PC-9 (cell line): ENCODE measurements around the gene SLC25A52. TPM values are rescaled to one million over a fixed set of nuclear protein-coding genes. Genes with fewer than 3 reads are reported as not detected.

Experiments used
- BruUV-seq: library from RNA; stranded (reverse); fragments of 400-500 nt; replicated peaks from 2 replicates; lab custom pipeline; 2021; lab: Mats Ljungman, UMichigan
- CTCF ChIA-PET: fragments of 300-600 bp; sonication (Branson Sonifier 250); formaldehyde crosslinking; loops from one replicate; lab custom pipeline; 2022; ENCODE audit warnings: antibody characterized with exemption; lab: Charles Lee
- POLR2A ChIA-PET: fragments of 300-600 bp; sonication (Branson Sonifier 250); formaldehyde crosslinking; loops from one replicate; lab custom pipeline; 2022; ENCODE audit warnings: antibody characterized with exemption; ENCODE audit not compliant: unreplicated experiment; lab: Charles Lee
- DNase-seq, 2 experiments: peaks; one replicate each; pipeline versions ENCODE4 v3.0.0 to v3.0.0-alpha.2; 2015 to 2022; ENCODE audit warnings: mixed read lengths in 1 of 2
- H2AFZ ChIP-seq: fragments of 200-600 bp; sonication (generic); 2 replicates; pipeline ENCODE4 v1.8.1; 2017; ENCODE audit warnings: antibody characterized with exemption
- H3F3A ChIP-seq: fragments of 200-600 bp; sonication (generic); 2 replicates; pipeline ENCODE4 v1.8.1; 2017; ENCODE audit warnings: antibody characterized with exemption, mild to moderate bottlenecking, low read depth; ENCODE audit not compliant: insufficient read depth
- H3K27ac ChIP-seq: fragments of 200-600 bp; sonication (generic); 2 replicates; pipeline ENCODE4 v1.6.1; 2016; ENCODE audit warnings: mixed run types
- H3K27me3 ChIP-seq: fragments of 200-600 bp; sonication (generic); 2 replicates; pipeline ENCODE4 v1.6.1; 2016; ENCODE audit warnings: low read depth, mixed run types; ENCODE audit not compliant: insufficient read depth
- H3K36me3 ChIP-seq: fragments of 200-600 bp; sonication (generic); 2 replicates; pipeline ENCODE4 v1.6.1; 2016; ENCODE audit warnings: low read depth, mixed run types
- H3K4me1 ChIP-seq: fragments of 200-600 bp; sonication (generic); replicated peaks from 2 replicates; pipeline ENCODE4 v1.6.1; 2016; ENCODE audit warnings: mixed run types; ENCODE audit not compliant: insufficient read depth
- H3K4me2 ChIP-seq: fragments of 200-600 bp; sonication (generic); 2 replicates; pipeline ENCODE4 v1.6.1; 2017; ENCODE audit warnings: mixed run types
- H3K4me3 ChIP-seq: fragments of 200-600 bp; sonication (generic); 2 replicates; pipeline ENCODE4 v1.6.1; 2016; ENCODE audit warnings: mixed run types
- H3K79me2 ChIP-seq: fragments of 200-600 bp; sonication (generic); 2 replicates; pipeline ENCODE4 v1.6.1; 2017; ENCODE audit warnings: low read depth, mixed run types
- H3K9me2 ChIP-seq: fragments of 200-600 bp; sonication (generic); 2 replicates; pipeline ENCODE4 v1.8.1; 2017; ENCODE audit warnings: mild to moderate bottlenecking; ENCODE audit not compliant: insufficient read depth
- H3K9me3 ChIP-seq: fragments of 200-600 bp; sonication (generic); 2 replicates; pipeline ENCODE4 v1.8.1; 2016; ENCODE audit warnings: low read depth; ENCODE audit not compliant: insufficient read depth
- H4K20me1 ChIP-seq: fragments of 200-600 bp; sonication (generic); 2 replicates; pipeline ENCODE4 v1.8.1; 2017; ENCODE audit not compliant: insufficient read depth
- CTCF ChIP-seq: fragments of 200-600 bp; sonication (generic); conservative IDR thresholded peaks from 2 replicates; pipeline ENCODE4 v1.6.1; 2017; ENCODE audit warnings: mixed run types, antibody characterized with exemption, mild to moderate bottlenecking, moderate library complexity
- EZH2 ChIP-seq: fragments of 200-600 bp; sonication (generic); IDR thresholded peaks from 2 replicates; pipeline ENCODE4 v1.8.0; 2017; ENCODE audit warnings: antibody characterized with exemption, low read depth
- intact Hi-C: fragments of 100-400 bp; cut with micrococcal nuclease; formaldehyde crosslinking; loops from one replicate; pipeline ENCODE4 v1.10.0; 2022; ENCODE audit not compliant: unreplicated experiment
- total RNA-seq: library from RNA; stranded (reverse); gene quantifications from 2 replicates; pipeline ENCODE4 v1.2.3, GENCODE V29; 2021

The SLC25A52 gene
- total RNA-seq, 1 experiment from 2014 or later: not detected

GRCh38 chr18:31798399-31798798 is 37.7 kb upstream of the SLC25A52 start:
- Histone ChIP-seq H3K9me3 (no peaks in the 10 kb centered on the region), H2AFZ (no peak overlapping the region), H3F3A (no peaks in the 10 kb centered on the region), H3K79me2 (no peaks in the 10 kb centered on the region), H3K4me3 (no peak overlapping the region), H3K27me3 (no peaks in the 10 kb centered on the region), H3K36me3 (no peaks in the 10 kb centered on the region), H3K4me2 (no peak overlapping the region), H3K4me1 (no peaks in the 10 kb centered on the region), H4K20me1 (no peaks in the 10 kb centered on the region), H3K9me2 (no peaks in the 10 kb centered on the region), H3K27ac (no peak overlapping the region)
- ChIA-PET CTCF (no interaction called here), POLR2A (no interaction called here)
- TF ChIP-seq CTCF (no peak), EZH2 (no peak)
- no TSS peak for BruUV-seq
- DNase-seq: no peak
- intact Hi-C loops: no loop called here

- H2AFZ ChIP-seq: no peak overlapping the region
- H3K9me3 ChIP-seq: no peaks in the 10 kb centered on the region
- intact Hi-C loops: no loop called here
- no peaks in the 10 kb centered on the region for H3F3A ChIP-seq
- no TSS peak for BruUV-seq
- H3K4me3 ChIP-seq: no peak overlapping the region
- H3K27me3 ChIP-seq: no peaks in the 10 kb centered on the region
- no peak for DNase-seq
- H4K20me1 ChIP-seq: no peaks in the 10 kb centered on the region
- H3K4me1 ChIP-seq: no peaks in the 10 kb centered on the region
- H3K27ac ChIP-seq: no peak overlapping the region
- no peaks in the 10 kb centered on the region for H3K9me2 ChIP-seq
- no peaks in the 10 kb centered on the region for H3K36me3 ChIP-seq
- no peak overlapping the region for H3K4me2 ChIP-seq
- ChIA-PET POLR2A (no interaction called here), CTCF (no interaction called here)
- H3K79me2 ChIP-seq: no peaks in the 10 kb centered on the region
- TF ChIP-seq CTCF (no peak), EZH2 (no peak)
Measured at GRCh38 chr18:31795747-31796146, 35.1 kb upstream of the SLC25A52 start.

GRCh38 chr18:31793531-31793930 is 32.9 kb upstream of the SLC25A52 start:
- H4K20me1 ChIP-seq: no peaks in the 10 kb centered on the region
- H3K9me3 ChIP-seq: no peaks in the 10 kb centered on the region
- no peaks in the 10 kb centered on the region for H3K27me3 ChIP-seq
- no peak overlapping the region for H3K4me2 ChIP-seq
- H3K9me2 ChIP-seq: no peaks in the 10 kb centered on the region
- H3F3A ChIP-seq: no peaks in the 10 kb centered on the region
- H3K79me2 ChIP-seq: no peaks in the 10 kb centered on the region
- H3K4me3 ChIP-seq: no peak overlapping the region
- no peak overlapping the region for H3K27ac ChIP-seq
- no TSS peak for BruUV-seq
- no peak overlapping the region for H2AFZ ChIP-seq
- no peaks in the 10 kb centered on the region for H3K4me1 ChIP-seq
- TF ChIP-seq CTCF (no peak), EZH2 (no peak)
- POLR2A ChIA-PET: no interaction called here
- no peak for DNase-seq
- intact Hi-C loops: no loop called here
- CTCF ChIA-PET: no interaction called here
- no peaks in the 10 kb centered on the region for H3K36me3 ChIP-seq
